Naive thymus-derived CD8-positive, alpha-beta T cell (primary cell): ENCODE results near the gene PHLDB3. TPM values are rescaled to one million over a fixed set of nuclear protein-coding genes. Genes with fewer than 3 reads are reported as not detected.
"Not testable (repeated sequence)": the region's sequence is repeated elsewhere in the genome, so short reads cannot be mapped to it uniquely, and the experiment has no call there.

Experiments used
- ATAC-seq, 2 donors: fragments of 150-1000 bp; cut with Tn5 transposase in 1 of 2; sonication (Bioruptor Pico), chemical (Tn5 transposase) in 1 of 2; 1 replicate in 1 of 2; 2 replicates in 1 of 2; pipeline ENCODE4 v1.10.0; 2021; ENCODE audit warnings: mild to moderate bottlenecking in 2 of 2, moderate library complexity in 2 of 2
- POLR2A ChIA-PET: fragments of 350-600 bp; sonication (Branson Sonifier 250); formaldehyde crosslinking; loops from one replicate; lab custom pipeline; 2021; ENCODE audit warnings: antibody characterized with exemption; lab: Charles Lee
- DNase-seq, 10 donors: peaks; one replicate each; pipeline versions ENCODE4 v3.0.0 to v3.0.0-alpha.2; 2020 to 2022
- H3K27ac Mint-ChIP-seq, 10 donors: one replicate each; pipeline ENCODE4 v1.8.0; 2020 to 2022; ENCODE audit warnings: mild to moderate bottlenecking in 10 of 10, mixed read lengths in 10 of 10, moderate library complexity in 4 of 10, inconsistent platforms in 1 of 10
- H3K27me3 Mint-ChIP-seq, 5 donors: one replicate each; pipeline ENCODE4 v1.8.0; 2021 to 2022; ENCODE audit warnings: mixed read lengths in 5 of 5
- H3K36me3 Mint-ChIP-seq, 3 donors: one replicate each; pipeline ENCODE4 v1.8.0; 2020 to 2022; ENCODE audit warnings: mixed read lengths in 3 of 3, mild to moderate bottlenecking in 2 of 3, inconsistent platforms in 1 of 3
- H3K4me1 Mint-ChIP-seq, 4 donors: one replicate each; pipeline ENCODE4 v1.8.0; 2021 to 2022; ENCODE audit warnings: mixed read lengths in 4 of 4
- H3K4me3 Mint-ChIP-seq, 10 donors: one replicate each; pipeline ENCODE4 v1.8.0; 2020 to 2022; ENCODE audit warnings: mild to moderate bottlenecking in 10 of 10, mixed read lengths in 10 of 10, moderate library complexity in 6 of 10, inconsistent platforms in 1 of 10
- H3K9me3 Mint-ChIP-seq, 9 donors: one replicate each; pipeline ENCODE4 v1.8.0; 2020 to 2022; ENCODE audit warnings: mixed read lengths in 9 of 9, mild to moderate bottlenecking in 3 of 9, inconsistent platforms in 1 of 9, moderate library complexity in 1 of 9
- polyA plus RNA-seq, 3 donors: library from polyadenylated mRNA; unstranded; fragments of 300-500 nt; fragmentation: Illumina TruSeq; gene quantifications; one replicate each; pipeline ENCODE4 v1.2.3, GENCODE V29; 2021
- total RNA-seq, 8 experiments: library from RNA in 2 of 8; stranded (reverse) in 2 of 8; gene quantifications; one replicate each; pipeline ENCODE4 v1.2.3 and lab custom pipeline; 2021 to 2026

The PHLDB3 gene
- total and polyA plus RNA-seq, 5 experiments from 2014 or later = 3.5 to 48.6 (median 7.2) TPM

DNA sequence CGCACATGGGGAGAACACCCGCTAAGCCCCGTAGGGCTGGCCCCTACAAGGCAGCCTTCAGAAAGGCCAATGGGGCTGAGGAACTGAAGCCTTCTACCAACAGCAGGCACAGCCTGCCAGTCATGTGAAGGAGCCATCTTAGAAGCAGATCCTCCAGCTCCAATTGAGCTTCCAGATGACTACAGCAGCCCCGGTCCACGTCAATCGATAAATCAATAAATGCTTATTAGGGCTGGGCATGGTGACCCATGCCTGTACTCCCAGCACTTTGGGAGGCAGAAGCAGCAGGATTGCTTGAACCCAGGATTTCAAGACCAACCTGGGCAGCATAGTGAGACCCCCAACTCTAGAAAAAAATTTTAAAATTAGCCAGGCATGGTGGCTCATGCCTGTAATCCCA, 66.8 kb downstream of the PHLDB3 start:
- POLR2A ChIA-PET = interaction anchor here (1.6 to 4.4 kb wide), 2 partner anchors 27 to 91 kb away, joined by 4 to 51 read pairs; partner anchors contain the start of gene LYPD3
- H3K4me1 Mint-ChIP-seq = peaks cover 18 to 62% (median 53%) of the 10 kb centered on the region in 4 donors
- H3K27ac Mint-ChIP-seq = peak overlapping the region; percentile 74 to 95 (median 90)
- H3K9me3 Mint-ChIP-seq = peaks cover 0 to 9% (median 0%) of the 10 kb centered on the region in 9 donors
- DNase-seq (no peak), ATAC-seq (no peak)
- H3K27me3 Mint-ChIP-seq = no peaks in the 10 kb centered on the region
- no peaks in the 10 kb centered on the region for H3K36me3 Mint-ChIP-seq
- H3K4me3 Mint-ChIP-seq = peak overlapping the region in 4 of 10 donors; percentile 11 to 57 (median 32)

DNA sequence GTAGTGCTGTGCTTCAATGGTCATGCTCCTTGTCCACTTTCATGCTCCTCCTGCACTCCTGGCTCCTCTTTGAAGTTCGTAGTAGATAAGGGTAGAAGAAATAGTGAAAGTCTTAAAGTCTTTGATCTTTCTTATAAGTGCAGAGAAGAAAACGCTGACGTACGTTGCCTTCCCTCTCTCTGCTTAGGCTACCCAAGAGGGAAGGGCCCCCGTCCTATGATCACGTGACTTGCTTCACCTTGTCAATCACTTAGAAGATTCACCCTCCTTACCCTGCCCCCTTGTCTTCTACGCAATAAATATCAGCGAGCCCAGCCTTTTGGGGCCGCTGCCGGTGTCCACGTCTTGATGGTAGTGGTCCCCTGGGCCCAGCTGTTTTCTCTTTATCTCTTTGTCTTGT, 67.3 kb downstream of the PHLDB3 start:
- H3K27me3 Mint-ChIP-seq, POLR2A ChIA-PET: not testable (repeated sequence)

DNA sequence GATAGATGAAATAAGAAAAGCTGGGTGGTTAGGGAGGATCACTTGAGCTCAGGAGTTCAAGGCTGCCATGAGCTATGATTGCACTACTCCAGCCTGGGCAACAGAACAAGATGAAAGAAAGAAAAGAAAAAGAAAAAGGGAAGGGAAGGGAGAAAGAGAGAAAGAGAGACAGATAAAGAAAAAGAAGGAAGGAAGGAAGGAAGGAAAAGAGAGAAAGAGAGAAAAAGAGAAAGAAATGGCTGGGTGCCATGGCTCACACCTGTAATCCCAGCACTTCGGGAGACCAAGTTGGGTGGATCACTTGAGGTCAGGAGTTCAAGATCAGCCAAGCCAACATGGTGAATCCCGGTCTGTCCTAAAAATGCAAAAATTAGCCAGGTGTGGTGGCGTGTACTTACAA, 68.8 kb downstream of the PHLDB3 start:
- Mint-ChIP-seq H3K9me3 (peaks cover 0 to 7% (median 0%) of the 10 kb centered on the region in 9 donors), H3K27me3 (no peaks in the 10 kb centered on the region), H3K4me1 (peaks cover 18 to 63% (median 54%) of the 10 kb centered on the region in 4 donors), H3K27ac (peak overlapping the region; percentile 4 to 94 (median 75)), H3K36me3 (no peaks in the 10 kb centered on the region), H3K4me3 (peak overlapping the region in 1 of 10 donors; percentile 23)
- POLR2A ChIA-PET = interaction anchor here (0.7 to 1.7 kb wide), 2 partner anchors 30 to 97 kb away, joined by 4 to 5 read pairs; partner anchors contain the start of genes LYPD3 and ZNF575
- no peak for DNase-seq
- no peak for ATAC-seq

More for the DNA sequence above, 67.3 kb downstream of the PHLDB3 start:
- H3K4me1 Mint-ChIP-seq = peaks cover 18 to 65% (median 57%) of the 10 kb centered on the region in 4 donors
- peak overlapping the region; percentile 74 to 95 (median 90) for H3K27ac Mint-ChIP-seq
- H3K9me3 Mint-ChIP-seq, H3K36me3 Mint-ChIP-seq, ATAC-seq: not testable (repeated sequence)
- H3K4me3 Mint-ChIP-seq = peak overlapping the region in 5 of 10 donors; percentile 5 to 44 (median 24)
- peak in 1 of 10 donors; percentile 30 for DNase-seq

DNA sequence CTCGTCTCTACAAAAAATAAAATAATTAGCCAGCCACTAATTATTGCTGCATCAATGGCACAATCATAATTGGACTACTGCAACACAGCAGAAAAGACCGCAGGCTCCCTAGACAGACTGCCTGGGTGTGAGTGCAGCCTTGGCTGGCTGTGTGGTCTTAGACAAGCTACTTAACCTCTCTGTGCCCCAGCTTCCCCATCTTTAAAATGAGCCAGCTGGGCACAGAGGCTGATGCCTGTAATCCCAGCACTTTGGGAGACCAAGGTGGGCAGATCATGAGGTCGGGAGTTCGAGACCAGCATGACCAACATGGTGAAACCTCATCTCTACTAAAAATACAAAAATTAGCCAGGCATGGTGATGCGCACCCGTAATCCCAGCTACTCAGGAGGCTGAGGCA, 70.9 kb downstream of the PHLDB3 start:
- Mint-ChIP-seq H3K4me3 (no peak overlapping the region), H3K36me3 (no peaks in the 10 kb centered on the region), H3K27me3 (no peaks in the 10 kb centered on the region), H3K4me1 (peaks cover 14 to 56% (median 39%) of the 10 kb centered on the region in 4 donors), H3K27ac (peak overlapping the region in 1 of 10 donors; percentile 4), H3K9me3 (no peaks in the 10 kb centered on the region)
- POLR2A ChIA-PET = no interaction called here
- DNase-seq = no peak
- ATAC-seq = no peak

DNA sequence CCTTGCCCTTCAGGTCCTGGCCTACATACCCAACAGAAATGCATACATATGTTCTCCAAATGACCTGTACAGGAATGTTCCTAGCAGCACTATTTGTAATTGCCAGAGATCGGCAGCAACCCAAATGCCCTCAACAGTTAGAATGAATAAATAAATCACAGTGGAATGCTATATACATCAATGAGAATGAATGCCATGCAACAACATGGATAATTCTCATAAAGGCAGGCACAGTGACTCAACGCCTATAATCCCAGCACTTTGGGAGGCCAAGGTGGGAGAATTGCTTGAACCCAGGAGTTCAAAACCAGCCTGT, 71.2 kb downstream of the PHLDB3 start:
- no peaks in the 10 kb centered on the region for H3K9me3 Mint-ChIP-seq
- no peaks in the 10 kb centered on the region for H3K27me3 Mint-ChIP-seq
- POLR2A ChIA-PET = no interaction called here
- H3K27ac Mint-ChIP-seq = peak overlapping the region in 7 of 10 donors; percentile 24 to 93 (median 68)
- peaks cover 12 to 52% (median 35%) of the 10 kb centered on the region in 4 donors for H3K4me1 Mint-ChIP-seq
- no peaks in the 10 kb centered on the region for H3K36me3 Mint-ChIP-seq
- no peak overlapping the region for H3K4me3 Mint-ChIP-seq
- no peak for DNase-seq
- no peak for ATAC-seq

DNA sequence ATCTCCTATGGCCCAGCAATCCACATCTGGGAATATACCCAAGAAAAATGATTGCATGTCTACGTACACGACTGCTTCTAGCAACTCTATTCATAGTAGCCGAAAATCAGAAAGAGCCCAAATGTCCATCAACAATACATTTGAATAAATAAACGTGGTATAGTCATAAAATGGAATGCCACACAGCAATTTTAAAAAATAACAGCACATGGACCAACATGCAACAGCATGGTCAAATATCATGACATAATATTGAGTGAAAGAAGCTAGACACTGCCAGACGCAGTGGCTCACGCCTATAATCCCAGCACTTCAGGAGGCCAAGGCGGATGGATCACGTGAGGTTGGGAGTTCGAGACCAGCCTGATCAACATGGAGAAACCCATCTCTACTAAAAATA, 73.6 kb downstream of the PHLDB3 start:
- no peak for DNase-seq
- Mint-ChIP-seq H3K27me3 (no peaks in the 10 kb centered on the region), H3K9me3 (no peaks in the 10 kb centered on the region), H3K4me1 (peaks cover 8 to 33% (median 21%) of the 10 kb centered on the region in 4 donors), H3K4me3 (no peak overlapping the region), H3K36me3 (no peaks in the 10 kb centered on the region), H3K27ac (peak overlapping the region in 1 of 10 donors; percentile 4)
- ATAC-seq = no peak
- POLR2A ChIA-PET = interaction anchor here (1.0 to 2.0 kb wide), 2 partner anchors 8 to 16 kb away, joined by 3 to 6 read pairs; no protein-coding TSS in a partner anchor

DNA sequence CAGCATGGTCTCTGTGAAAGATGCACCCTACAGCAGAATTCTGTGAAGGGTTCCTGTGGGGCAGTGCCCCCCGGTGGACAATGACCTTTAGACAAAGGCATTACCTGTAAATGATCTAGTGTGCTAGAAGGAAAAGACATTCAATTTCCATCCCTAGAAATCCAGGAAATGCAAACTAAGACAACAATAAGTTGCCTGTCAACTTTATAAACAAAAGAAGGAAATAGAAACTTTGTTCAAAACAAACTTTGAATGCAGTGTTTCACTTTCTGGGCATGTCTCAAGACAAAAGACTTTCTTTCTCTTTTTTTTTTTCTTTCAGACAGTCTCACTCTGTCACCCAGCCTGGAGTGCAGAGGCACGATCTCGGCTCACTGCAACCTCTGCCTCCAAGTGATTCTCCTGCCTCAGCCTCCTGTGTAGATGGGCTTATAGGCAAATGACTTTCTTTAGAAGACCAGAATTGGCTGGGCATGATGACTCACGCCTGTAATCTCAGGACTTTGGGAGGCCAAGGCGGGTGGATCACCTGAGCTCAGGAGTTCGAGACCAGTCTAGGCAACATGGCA, 74.3 kb downstream of the PHLDB3 start:
- Mint-ChIP-seq H3K27me3 (no peaks in the 10 kb centered on the region), H3K4me1 (peaks cover 9 to 33% (median 20%) of the 10 kb centered on the region in 4 donors), H3K27ac (peak overlapping the region in 4 of 10 donors; percentile 5 to 93 (median 52)), H3K9me3 (no peaks in the 10 kb centered on the region), H3K36me3 (no peaks in the 10 kb centered on the region), H3K4me3 (no peak overlapping the region)
- ATAC-seq (no peak), DNase-seq (peak in 3 of 10 donors; percentile 14 to 40 (median 15))
- POLR2A ChIA-PET = interaction anchor here (1.0 kb wide), 1 partner anchor 9 kb away, joined by 3 read pairs; no protein-coding TSS in a partner anchor

DNA sequence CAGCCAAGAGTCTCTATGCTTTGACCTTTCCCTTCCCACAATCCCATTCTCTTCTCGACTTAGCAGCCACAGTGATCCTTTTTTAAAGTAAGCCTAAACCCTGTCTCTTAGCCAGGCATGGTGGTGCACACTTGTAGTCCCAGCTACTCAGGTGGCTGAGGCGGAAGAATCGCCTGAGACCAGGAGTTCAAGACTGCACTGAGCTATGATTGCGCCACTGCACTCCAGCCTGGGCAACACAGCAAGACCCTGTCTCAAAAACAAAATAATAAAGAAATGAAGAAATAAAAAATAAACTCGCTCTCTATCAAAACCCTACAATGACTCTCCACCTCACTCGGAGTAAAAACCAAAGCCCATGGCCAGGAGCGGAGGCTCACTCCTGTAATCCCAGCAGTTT, 75.2 kb downstream of the PHLDB3 start:
- ATAC-seq (no peak), DNase-seq (no peak)
- Mint-ChIP-seq H3K27ac (peak overlapping the region in 2 of 10 donors; percentile 4 to 6), H3K9me3 (no peaks in the 10 kb centered on the region), H3K36me3 (no peaks in the 10 kb centered on the region), H3K4me1 (peaks cover 11 to 30% (median 21%) of the 10 kb centered on the region in 4 donors), H3K27me3 (peaks cover 0 to 1% (median 0%) of the 10 kb centered on the region in 5 donors), H3K4me3 (no peak overlapping the region)
- POLR2A ChIA-PET = no interaction called here

DNA sequence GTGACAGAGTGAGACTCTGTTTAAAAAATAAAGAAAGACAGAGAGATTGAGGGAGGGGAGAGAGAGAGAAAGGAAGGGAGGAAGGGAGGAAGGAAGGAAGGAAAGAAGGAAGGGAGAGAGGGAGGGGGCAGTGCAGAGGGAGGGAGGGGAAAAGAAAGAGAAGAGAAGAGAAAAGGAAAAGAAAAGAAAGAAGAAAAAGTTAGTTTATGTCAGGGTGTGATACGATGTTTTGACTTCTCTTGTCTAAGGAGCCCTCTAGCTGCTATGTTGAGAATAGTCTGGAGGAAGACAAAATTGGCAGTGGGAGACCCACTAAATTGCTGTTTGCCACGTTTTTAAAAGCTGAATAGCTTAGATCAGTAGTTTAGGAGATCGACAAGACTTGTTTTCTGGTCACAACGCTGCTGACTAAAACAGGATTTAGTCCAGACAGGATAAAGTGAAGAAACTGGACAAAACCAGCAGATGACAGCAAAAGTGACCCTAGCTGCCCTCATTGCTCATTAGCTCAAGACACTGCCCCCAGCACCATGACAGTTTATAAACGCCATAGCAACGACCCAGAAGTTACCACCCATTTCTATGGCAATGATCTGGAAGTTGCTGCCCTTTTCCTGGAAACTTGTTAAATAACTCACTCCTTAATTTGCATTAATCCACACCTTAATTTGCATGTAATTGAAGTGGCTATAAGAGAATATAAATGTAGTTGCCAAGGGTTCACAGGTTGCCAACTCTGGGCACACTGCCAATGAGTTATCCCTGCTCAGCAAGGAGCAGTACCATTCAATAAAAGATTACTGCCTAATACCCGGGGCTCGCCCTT, 78.8 kb downstream of the PHLDB3 start:
- peaks cover 0 to 3% (median 0%) of the 10 kb centered on the region in 5 donors for H3K27me3 Mint-ChIP-seq
- H3K36me3 Mint-ChIP-seq = no peaks in the 10 kb centered on the region
- peak overlapping the region in 5 of 10 donors; percentile 5 to 74 (median 61) for H3K27ac Mint-ChIP-seq
- peak in 1 of 10 donors; percentile 14 for DNase-seq
- POLR2A ChIA-PET = interaction anchor here (0.7 to 0.9 kb wide), 2 partner anchors 13 to 93 kb away, joined by 3 read pairs; no protein-coding TSS in a partner anchor
- peak in 1 of 2 donors; percentile 39 for ATAC-seq
- H3K9me3 Mint-ChIP-seq = no peaks in the 10 kb centered on the region
- peaks cover 0 to 15% (median 11%) of the 10 kb centered on the region in 4 donors for H3K4me1 Mint-ChIP-seq
- peak overlapping the region in 1 of 10 donors; percentile 15 for H3K4me3 Mint-ChIP-seq

Other genes with a start within 250 kb of the PHLDB3 start
- gene PSG9, start 235.2 kb downstream of the PHLDB3 start, total RNA-seq = not detected
- not detected for gene PSG9, start 235.2 kb downstream of the PHLDB3 start, polyA plus RNA-seq
- not detected for gene CD177, start 151.1 kb downstream of the PHLDB3 start, total RNA-seq
- gene CD177, start 151.1 kb downstream of the PHLDB3 start, polyA plus RNA-seq = not detected
- gene TEX101, start 89.9 kb downstream of the PHLDB3 start, total RNA-seq = not detected
- gene TEX101, start 89.9 kb downstream of the PHLDB3 start, polyA plus RNA-seq = not detected
- 1 to 10 TPM; 5.4 to 6.1 TPM for gene LYPD3, start 39.1 kb downstream of the PHLDB3 start, total RNA-seq
- 1 to 10 TPM; 6.2 to 9.3 (median 8.3) TPM for gene LYPD3, start 39.1 kb downstream of the PHLDB3 start, polyA plus RNA-seq
- gene ETHE1, start 22.5 kb upstream of the PHLDB3 start, total RNA-seq = 10 to 100 TPM; 23.9 to 24.8 TPM
- gene ETHE1, start 22.5 kb upstream of the PHLDB3 start, polyA plus RNA-seq = 10 to 100 TPM; 62.0 to 78.7 (median 64.5) TPM
- 1 to 10 TPM; 5.1 to 5.3 TPM for gene ZNF575, start 28.4 kb upstream of the PHLDB3 start, total RNA-seq
- 1 to 10 TPM; 1.7 to 4.1 (median 3.0) TPM for gene ZNF575, start 28.4 kb upstream of the PHLDB3 start, polyA plus RNA-seq
- gene XRCC1, start 70.8 kb upstream of the PHLDB3 start, total RNA-seq = 10 to 100 TPM; 38.2 to 39.0 TPM
- 10 to 100 TPM; 16.8 to 34.6 (median 33.7) TPM for gene XRCC1, start 70.8 kb upstream of the PHLDB3 start, polyA plus RNA-seq
- 1 to 10 TPM; 2.5 to 2.7 TPM for gene PINLYP, start 71.1 kb upstream of the PHLDB3 start, total RNA-seq
- gene PINLYP, start 71.1 kb upstream of the PHLDB3 start, polyA plus RNA-seq = 1 to 10 TPM in 2 of 3 donors, under 1 TPM in 1; 0.68 to 2.3 (median 1.7) TPM
- 10 to 100 TPM; 14.9 to 15.7 TPM for gene IRGQ, start 91.4 kb upstream of the PHLDB3 start, total RNA-seq
- gene IRGQ, start 91.4 kb upstream of the PHLDB3 start, polyA plus RNA-seq = 1 to 10 TPM in 1 of 3 donors, under 1 TPM in 2; 0.37 to 1.1 (median 0.82) TPM
- gene ZNF576, start 91.8 kb upstream of the PHLDB3 start, total RNA-seq = 10 to 100 TPM; 17.1 to 17.8 TPM
- 10 to 100 TPM in 1 of 3 donors, 1 to 10 TPM in 2; 6.2 to 10.4 (median 9.3) TPM for gene ZNF576, start 91.8 kb upstream of the PHLDB3 start, polyA plus RNA-seq
- gene SRRM5, start 107.3 kb upstream of the PHLDB3 start, total RNA-seq = 1 to 10 TPM; 1.4 TPM
- under 1 TPM in 2 of 3 donors, not detected in 1; 0.08 to 0.94 TPM for gene SRRM5, start 107.3 kb upstream of the PHLDB3 start, polyA plus RNA-seq
- 10 to 100 TPM; 31.2 to 31.6 TPM for gene ZNF428, start 114.9 kb upstream of the PHLDB3 start, total RNA-seq
- gene ZNF428, start 114.9 kb upstream of the PHLDB3 start, polyA plus RNA-seq = 10 to 100 TPM; 16.5 to 20.6 (median 18.3) TPM
- under 1 TPM; 0.39 to 0.63 TPM for gene CADM4, start 135.1 kb upstream of the PHLDB3 start, total RNA-seq
- not detected for gene CADM4, start 135.1 kb upstream of the PHLDB3 start, polyA plus RNA-seq
- 1 to 10 TPM; 1.3 to 1.7 TPM for gene PLAUR, start 165.4 kb upstream of the PHLDB3 start, total RNA-seq
- 1 to 10 TPM in 1 of 3 donors, under 1 TPM in 1, not detected in 1; 0.71 to 1.6 TPM for gene PLAUR, start 165.4 kb upstream of the PHLDB3 start, polyA plus RNA-seq
- not detected for gene IRGC, start 211.3 kb upstream of the PHLDB3 start, total RNA-seq
- not detected for gene IRGC, start 211.3 kb upstream of the PHLDB3 start, polyA plus RNA-seq